MM.1S (cell line): ENCODE results near the gene RAD17.

Experiments used
- DNase-seq: peaks from one replicate; pipeline ENCODE4 v3.0.0-alpha.2; 2015
- H2AFZ ChIP-seq: fragments of 300-600 bp; sonication (generic); 2 replicates; pipeline ENCODE4 v1.6.0; 2016; ENCODE audit warnings: antibody characterized with exemption, low read length
- H3F3A ChIP-seq: fragments of 300-600 bp; sonication (generic); 2 replicates; pipeline ENCODE4 v1.6.1; 2016; ENCODE audit warnings: mild to moderate bottlenecking, antibody characterized with exemption, low read length, moderate library complexity, mixed read lengths; ENCODE audit not compliant: insufficient read depth
- H3K27ac ChIP-seq: fragments of 300-600 bp; sonication (generic); 2 replicates; pipeline ENCODE4 v1.5.1; 2016; ENCODE audit warnings: mild to moderate bottlenecking, low read length
- H3K27me3 ChIP-seq: fragments of 300-600 bp; sonication (generic); replicated peaks from 2 replicates; pipeline ENCODE4 v1.6.0; 2016; ENCODE audit warnings: low read length; ENCODE audit not compliant: insufficient read depth
- H3K36me3 ChIP-seq: fragments of 300-600 bp; sonication (generic); replicated peaks from 2 replicates; pipeline ENCODE4 v1.6.1; 2016; ENCODE audit warnings: mild to moderate bottlenecking, low read length, mixed read lengths; ENCODE audit not compliant: insufficient read depth
- H3K4me1 ChIP-seq: fragments of 300-600 bp; sonication (generic); 2 replicates; pipeline ENCODE4 v1.6.1; 2016; ENCODE audit warnings: low read length, mixed read lengths
- H3K4me2 ChIP-seq: fragments of 300-600 bp; sonication (generic); 2 replicates; pipeline ENCODE4 v1.6.0; 2016; ENCODE audit warnings: low read depth, low read length
- H3K4me3 ChIP-seq: fragments of 300-600 bp; sonication (generic); 2 replicates; pipeline ENCODE4 v1.5.1; 2016; ENCODE audit warnings: low read length, mixed read lengths
- H3K79me2 ChIP-seq: fragments of 300-600 bp; sonication (generic); 2 replicates; pipeline ENCODE4 v1.6.1; 2016; ENCODE audit warnings: mixed run types, low read length, mixed read lengths
- H3K9ac ChIP-seq: fragments of 300-600 bp; sonication (generic); 2 replicates; pipeline ENCODE4 v1.6.1; 2016; ENCODE audit warnings: low read length, mixed read lengths
- H3K9me2 ChIP-seq: fragments of 300-600 bp; sonication (generic); replicated peaks from 2 replicates; pipeline ENCODE4 v1.6.1; 2016; ENCODE audit warnings: mild to moderate bottlenecking, low read length, mixed read lengths; ENCODE audit not compliant: insufficient read depth
- H3K9me3 ChIP-seq: fragments of 300-600 bp; sonication (generic); replicated peaks from 2 replicates; pipeline ENCODE4 v1.6.1; 2016; ENCODE audit warnings: mild to moderate bottlenecking, low read length, mixed read lengths; ENCODE audit not compliant: insufficient read depth
- H4K20me1 ChIP-seq: fragments of 300-600 bp; sonication (generic); 2 replicates; pipeline ENCODE4 v1.6.1; 2016; ENCODE audit warnings: mild to moderate bottlenecking, low read length, moderate library complexity, mixed read lengths; ENCODE audit not compliant: insufficient read depth
- EZH2 ChIP-seq: fragments of 300-600 bp; sonication (generic); optimal IDR thresholded peaks from 2 replicates; pipeline ENCODE3; 2017; ENCODE audit warnings: low read depth, mild to moderate bottlenecking, antibody characterized with exemption, low read length, mixed read lengths
- EZH2phosphoT487 ChIP-seq: fragments of 300-600 bp; sonication (generic); IDR thresholded peaks from 2 replicates; pipeline ENCODE4 v1.6.1; 2018; ENCODE audit warnings: antibody characterized with exemption, low read length
- TF ChIP-seq, protein P1 (sequence below): fragments of 300-600 bp; sonication (generic); IDR thresholded peaks from 2 replicates; pipeline ENCODE4 v1.5.1; 2016; ENCODE audit warnings: antibody characterized with exemption, low read length, mixed read lengths

The RAD17 gene

DNA sequence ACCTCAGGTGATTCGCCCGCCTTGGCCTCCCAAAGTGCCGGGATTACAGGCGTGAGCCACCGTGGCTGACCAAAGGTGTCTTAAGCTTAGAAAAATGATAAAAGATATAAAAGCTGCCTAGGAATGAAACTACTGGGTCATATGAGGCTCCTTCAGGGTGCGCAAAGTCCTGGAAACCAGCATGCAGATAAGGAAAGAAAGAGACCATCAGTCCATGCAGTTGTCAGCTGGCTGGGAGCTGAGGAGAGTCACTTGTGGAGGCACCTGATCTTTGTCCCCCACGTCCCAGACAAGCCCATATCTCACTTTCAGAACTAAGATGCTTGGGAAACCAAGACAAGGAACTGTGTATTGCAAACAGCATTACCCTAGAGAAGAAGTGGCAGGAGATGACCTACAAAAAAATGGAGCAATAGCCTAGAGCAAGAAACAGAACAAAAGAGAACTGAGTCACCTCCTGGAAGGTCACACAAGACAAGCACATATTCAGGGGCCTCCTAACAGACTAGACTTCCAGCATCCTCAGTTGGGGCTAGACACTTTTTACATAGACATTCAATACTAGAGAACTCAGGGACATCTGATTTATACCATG is 34.2 kb upstream of the RAD17 start:
- H3F3A ChIP-seq, result peaks cover 10% of the 10 kb centered on the region; the same call in 1 of the 2 replicates
- H3K9me3 ChIP-seq, result no peaks in the 10 kb centered on the region
- H3K4me2 ChIP-seq, result no peak overlapping the region
- H3K9me2 ChIP-seq, result no peaks in the 10 kb centered on the region
- no peak for DNase-seq
- no peak overlapping the region for H2AFZ ChIP-seq
- H3K36me3 ChIP-seq, result no peaks in the 10 kb centered on the region
- H3K27me3 ChIP-seq, result no peaks in the 10 kb centered on the region
- 0 out of 2 replicates have a peak, but pooled peaks cover 5% of the 10 kb centered on the region for H3K4me1 ChIP-seq
- no peak for TF ChIP-seq EZH2
- TF ChIP-seq, protein P1, sequence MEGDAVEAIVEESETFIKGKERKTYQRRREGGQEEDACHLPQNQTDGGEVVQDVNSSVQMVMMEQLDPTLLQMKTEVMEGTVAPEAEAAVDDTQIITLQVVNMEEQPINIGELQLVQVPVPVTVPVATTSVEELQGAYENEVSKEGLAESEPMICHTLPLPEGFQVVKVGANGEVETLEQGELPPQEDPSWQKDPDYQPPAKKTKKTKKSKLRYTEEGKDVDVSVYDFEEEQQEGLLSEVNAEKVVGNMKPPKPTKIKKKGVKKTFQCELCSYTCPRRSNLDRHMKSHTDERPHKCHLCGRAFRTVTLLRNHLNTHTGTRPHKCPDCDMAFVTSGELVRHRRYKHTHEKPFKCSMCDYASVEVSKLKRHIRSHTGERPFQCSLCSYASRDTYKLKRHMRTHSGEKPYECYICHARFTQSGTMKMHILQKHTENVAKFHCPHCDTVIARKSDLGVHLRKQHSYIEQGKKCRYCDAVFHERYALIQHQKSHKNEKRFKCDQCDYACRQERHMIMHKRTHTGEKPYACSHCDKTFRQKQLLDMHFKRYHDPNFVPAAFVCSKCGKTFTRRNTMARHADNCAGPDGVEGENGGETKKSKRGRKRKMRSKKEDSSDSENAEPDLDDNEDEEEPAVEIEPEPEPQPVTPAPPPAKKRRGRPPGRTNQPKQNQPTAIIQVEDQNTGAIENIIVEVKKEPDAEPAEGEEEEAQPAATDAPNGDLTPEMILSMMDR, result no peak
- TF ChIP-seq EZH2phosphoT487, result no peak
- H3K9ac ChIP-seq, result no peak overlapping the region
- H3K4me3 ChIP-seq, result no peak overlapping the region
- 0 out of 2 replicates have a peak, but pooled peaks cover 7% of the 10 kb centered on the region for H3K79me2 ChIP-seq
- no peaks in the 10 kb centered on the region for H4K20me1 ChIP-seq
- H3K27ac ChIP-seq, result no peak overlapping the region

DNA sequence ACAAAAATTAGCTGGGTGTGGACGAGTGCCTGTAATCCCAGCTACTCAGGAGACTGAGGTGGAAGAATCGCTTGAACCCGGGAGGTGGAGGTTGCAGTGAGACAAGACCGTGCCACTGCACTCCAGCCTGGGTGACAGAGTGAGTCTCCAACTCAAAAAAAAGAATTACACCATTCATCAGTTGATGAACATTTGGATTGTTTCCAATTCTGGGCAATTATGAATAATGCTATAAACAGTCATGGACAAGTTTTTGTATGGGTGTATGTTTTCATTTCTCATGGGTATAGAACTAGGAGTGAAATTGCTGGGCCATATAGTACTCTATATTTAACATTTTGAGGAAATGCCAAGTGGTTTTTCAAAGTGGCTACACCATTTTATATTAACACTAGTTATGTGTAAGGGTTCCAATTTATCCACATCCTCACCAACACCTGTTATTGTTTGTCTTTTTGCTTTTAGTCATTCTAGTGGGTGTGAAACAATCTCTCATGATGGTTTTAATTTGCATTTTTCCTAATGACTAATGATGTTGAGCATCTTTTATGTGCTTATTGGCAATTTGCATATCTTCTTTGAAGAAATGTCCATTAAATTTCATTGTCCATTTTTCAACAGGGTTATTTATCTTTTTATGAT is 28.0 kb upstream of the RAD17 start:
- Histone ChIP-seq H3K27ac (no peak overlapping the region), H3K4me1 (no peaks in the 10 kb centered on the region), H3K36me3 (no peaks in the 10 kb centered on the region), H3K9me2 (no peaks in the 10 kb centered on the region), H3K79me2 (no peaks in the 10 kb centered on the region), H3K9me3 (no peaks in the 10 kb centered on the region), H3K4me2 (no peak overlapping the region), H3K9ac (no peak overlapping the region), H3F3A (no peaks in the 10 kb centered on the region), H3K4me3 (no peak overlapping the region), H2AFZ (no peak overlapping the region), H3K27me3 (no peaks in the 10 kb centered on the region), H4K20me1 (no peaks in the 10 kb centered on the region)
- no peak for DNase-seq
- TF ChIP-seq EZH2phosphoT487, result no peak
- TF ChIP-seq, protein P1, result no peak
- TF ChIP-seq EZH2, result no peak

DNA sequence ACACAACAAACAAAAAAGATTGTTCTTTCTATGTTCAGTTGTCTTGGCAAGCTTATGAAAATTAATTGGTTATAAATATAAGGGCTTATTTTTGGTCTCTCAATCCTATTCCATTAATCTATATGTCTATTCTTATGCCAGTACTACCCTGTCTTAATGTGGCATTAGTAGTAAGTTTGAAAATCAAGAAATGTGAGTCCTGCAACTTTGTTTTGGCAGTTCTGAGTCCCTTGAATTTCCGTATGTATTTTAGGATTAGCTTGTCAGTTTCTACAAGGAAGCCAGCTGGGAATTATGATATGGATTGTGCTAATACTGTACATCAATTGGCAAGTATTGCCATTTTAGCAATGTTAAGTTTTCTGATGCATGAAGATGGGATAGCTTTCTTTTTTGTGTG is 26.5 kb upstream of the RAD17 start:
- Histone ChIP-seq H3K27me3 (no peaks in the 10 kb centered on the region), H3K9me2 (no peaks in the 10 kb centered on the region), H3K79me2 (no peaks in the 10 kb centered on the region), H4K20me1 (no peaks in the 10 kb centered on the region), H3K36me3 (no peaks in the 10 kb centered on the region), H2AFZ (no peak overlapping the region), H3K9ac (no peak overlapping the region), H3K27ac (no peak overlapping the region), H3K4me3 (no peak overlapping the region), H3K4me1 (no peaks in the 10 kb centered on the region), H3K9me3 (no peaks in the 10 kb centered on the region), H3F3A (no peaks in the 10 kb centered on the region), H3K4me2 (no peak overlapping the region)
- no peak for DNase-seq
- TF ChIP-seq EZH2 (no peak), EZH2phosphoT487 (no peak)
- TF ChIP-seq, protein P1, result no peak
